Breast epithelium (tissue), 4 donors: Measurements from ENCODE around the gene DNM3. TPM values are rescaled to one million over a fixed set of nuclear protein-coding genes. Genes with fewer than 3 reads are reported as not detected.

Experiments used
- DNase-seq, 2 donors: peaks; one replicate each; pipeline ENCODE4 v3.0.0-alpha.2; 2019; ENCODE audit warnings: low spot score in 2 of 2
- H3K27ac ChIP-seq, 2 donors: fragments of 200-600 bp; sonication (generic) in 1 of 2; one replicate each; pipeline ENCODE4 v1.5.1; 2016 to 2019; ENCODE audit warnings: mild to moderate bottlenecking in 1 of 2
- H3K27me3 ChIP-seq, 2 donors: fragments of 200-600 bp; sonication (generic) in 1 of 2; one replicate each; pipeline versions ENCODE4 v1.5.1 to v1.6.0; 2017 to 2019; ENCODE audit warnings: control low read depth in 1 of 2, mild to moderate bottlenecking in 1 of 2
- H3K36me3 ChIP-seq: fragments of 200-600 bp; one replicate; pipeline ENCODE4 v1.5.1; 2019
- H3K4me1 ChIP-seq, 2 donors: fragments of 200-600 bp; sonication (generic); one replicate each; pipeline ENCODE4 v1.5.1; 2016 to 2019; ENCODE audit warnings: control low read depth in 1 of 2
- H3K4me3 ChIP-seq, 3 donors: fragments of 200-600 bp; sonication (generic); 1 replicate in 2 of 3; 2 replicates in 1 of 3; pipeline ENCODE4 v1.5.1; 2016 to 2019; ENCODE audit warnings: mild to moderate bottlenecking in 3 of 3, moderate library complexity in 2 of 3
- H3K9me3 ChIP-seq, 2 donors: fragments of 200-600 bp; sonication (generic) in 1 of 2; one replicate each; pipeline ENCODE4 v1.5.1; 2016 to 2019; ENCODE audit warnings: control low read depth in 1 of 2
- POLR2A ChIP-seq: fragments of 450-650 bp; IDR thresholded peaks from one replicate; pipeline ENCODE4 v1.6.1; 2016; ENCODE audit warnings: antibody characterized with exemption, mild to moderate bottlenecking, moderate library complexity
- POLR2AphosphoS5 ChIP-seq, 3 donors: sonication (generic); formaldehyde crosslinking; IDR thresholded peaks; one replicate each; pipeline ENCODE4 v1.6.1; 2017; ENCODE audit warnings: antibody characterized with exemption in 3 of 3
- intact Hi-C: fragments of 100-400 bp; cut with DNase I; formaldehyde crosslinking; loops from one replicate; pipeline ENCODE4 v1.15.1; 2023; ENCODE audit warnings: low total_unique reads
- total RNA-seq, 3 donors: library from RNA; depleted of rRNA; stranded (reverse); fragments of >200 nt; gene quantifications; one replicate each; pipeline ENCODE4 v1.1.0, GENCODE V29; 2016
- TF ChIP-seq, protein P1 (sequence below), 3 donors: fragments of 450-650 bp; IDR thresholded peaks; one replicate each; pipeline ENCODE4 v1.5.1; 2016 to 2017; ENCODE audit warnings: antibody characterized with exemption in 3 of 3, mild to moderate bottlenecking in 3 of 3, moderate library complexity in 3 of 3

Gene DNM3
- total RNA-seq, 3 donors from 2014 or later, result 5.1 to 7.5 (median 6.6) TPM

DNA sequence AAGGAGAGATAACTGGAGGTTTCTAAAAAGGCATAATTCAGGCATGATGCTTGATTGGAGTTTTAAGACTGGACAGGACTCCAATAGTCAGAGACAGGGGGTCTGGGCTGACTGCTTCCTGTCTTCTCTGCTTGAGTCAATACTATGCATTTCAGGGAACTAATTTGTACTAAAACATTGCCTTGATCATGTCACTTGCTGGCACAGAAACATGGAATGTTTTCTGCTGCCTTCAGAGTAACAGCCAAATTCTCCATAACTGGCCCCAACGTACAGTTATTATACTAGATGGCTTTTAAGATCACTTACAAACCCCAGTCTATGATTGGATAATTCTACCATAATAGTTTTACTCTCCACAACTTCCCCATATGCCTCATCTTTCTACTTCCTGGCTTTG lies 247.0 kb downstream of the DNM3 start:
- no peak for DNase-seq
- Histone ChIP-seq H3K9me3 (no peaks in the 10 kb centered on the region), H3K4me1 (no peaks in the 10 kb centered on the region), H3K4me3 (no peak overlapping the region), H3K27me3 (no peaks in the 10 kb centered on the region), H3K27ac (no peak overlapping the region), H3K36me3 (no peaks in the 10 kb centered on the region)
- TF ChIP-seq POLR2AphosphoS5 (IDR thresholded peaks at IDR 0.05), result no peak
- TF ChIP-seq POLR2A, result no peak
- TF ChIP-seq, protein P1, sequence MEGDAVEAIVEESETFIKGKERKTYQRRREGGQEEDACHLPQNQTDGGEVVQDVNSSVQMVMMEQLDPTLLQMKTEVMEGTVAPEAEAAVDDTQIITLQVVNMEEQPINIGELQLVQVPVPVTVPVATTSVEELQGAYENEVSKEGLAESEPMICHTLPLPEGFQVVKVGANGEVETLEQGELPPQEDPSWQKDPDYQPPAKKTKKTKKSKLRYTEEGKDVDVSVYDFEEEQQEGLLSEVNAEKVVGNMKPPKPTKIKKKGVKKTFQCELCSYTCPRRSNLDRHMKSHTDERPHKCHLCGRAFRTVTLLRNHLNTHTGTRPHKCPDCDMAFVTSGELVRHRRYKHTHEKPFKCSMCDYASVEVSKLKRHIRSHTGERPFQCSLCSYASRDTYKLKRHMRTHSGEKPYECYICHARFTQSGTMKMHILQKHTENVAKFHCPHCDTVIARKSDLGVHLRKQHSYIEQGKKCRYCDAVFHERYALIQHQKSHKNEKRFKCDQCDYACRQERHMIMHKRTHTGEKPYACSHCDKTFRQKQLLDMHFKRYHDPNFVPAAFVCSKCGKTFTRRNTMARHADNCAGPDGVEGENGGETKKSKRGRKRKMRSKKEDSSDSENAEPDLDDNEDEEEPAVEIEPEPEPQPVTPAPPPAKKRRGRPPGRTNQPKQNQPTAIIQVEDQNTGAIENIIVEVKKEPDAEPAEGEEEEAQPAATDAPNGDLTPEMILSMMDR (IDR thresholded peaks at IDR 0.05), result no peak
- intact Hi-C loops, result no loop called here

DNA sequence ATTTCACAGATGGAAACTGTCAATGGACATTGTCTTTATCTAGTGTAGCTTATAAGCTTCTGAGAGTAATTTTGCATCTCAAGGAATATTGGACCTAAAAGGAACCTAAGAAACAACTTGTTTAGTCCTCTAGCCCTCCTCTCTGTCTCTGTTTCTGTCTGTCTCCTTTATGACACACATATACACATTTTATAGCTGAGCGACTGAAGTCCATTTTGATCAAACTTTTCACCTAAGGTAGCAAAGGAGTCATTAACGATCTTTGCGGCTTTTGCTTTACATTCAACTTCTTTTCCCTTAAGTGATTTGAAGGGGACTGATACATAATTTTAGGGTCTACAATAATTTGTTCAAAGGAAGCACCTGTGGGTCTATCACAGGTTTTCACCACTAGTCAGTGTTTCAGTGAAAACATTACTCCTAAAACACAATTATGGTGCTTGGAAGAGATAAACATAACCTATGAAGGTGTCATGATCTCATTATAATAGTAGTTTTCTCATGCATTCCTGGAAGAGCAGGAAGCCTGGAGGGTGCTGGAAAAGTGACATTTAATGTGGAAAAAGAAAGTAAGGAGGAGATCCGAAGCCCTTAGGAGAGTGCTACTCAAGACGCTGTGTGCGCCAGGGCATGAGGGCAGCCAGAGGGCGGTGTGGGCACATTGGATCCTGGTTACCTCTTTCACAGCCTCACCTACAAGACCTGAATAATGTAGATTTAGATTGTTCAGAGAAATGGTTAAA lies 248.6 kb downstream of the DNM3 start:
- TF ChIP-seq, protein P1 (IDR thresholded peaks at IDR 0.05), result peak in 2 of 3 donors; percentile 45 to 47
- no peak for TF ChIP-seq POLR2A
- no peaks in the 10 kb centered on the region for H3K27me3 ChIP-seq
- no peaks in the 10 kb centered on the region for H3K9me3 ChIP-seq
- peak; percentile 33 to 59 for DNase-seq
- H3K36me3 ChIP-seq, result no peaks in the 10 kb centered on the region
- no peak overlapping the region for H3K4me3 ChIP-seq
- H3K4me1 ChIP-seq, result no peaks in the 10 kb centered on the region
- intact Hi-C loops, result no loop called here
- H3K27ac ChIP-seq, result no peak overlapping the region

DNA sequence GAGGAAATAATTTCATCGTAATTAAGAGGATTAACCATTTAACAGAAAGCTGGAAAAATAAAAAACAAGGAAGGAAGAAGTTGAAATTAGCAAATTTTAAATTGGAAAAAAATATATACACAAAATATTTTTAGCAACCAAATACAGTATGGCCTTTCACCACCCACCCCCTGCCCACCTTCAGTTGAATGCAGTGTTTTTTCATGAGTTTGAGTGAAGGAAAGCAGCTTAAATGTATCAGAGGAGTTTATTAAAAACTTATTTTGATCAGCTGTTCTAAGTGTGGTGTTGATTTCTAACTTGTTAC lies 249.2 kb downstream of the DNM3 start:
- intact Hi-C loops, result no loop called here
- Histone ChIP-seq H3K4me1 (no peaks in the 10 kb centered on the region), H3K9me3 (no peaks in the 10 kb centered on the region), H3K27me3 (no peaks in the 10 kb centered on the region), H3K4me3 (no peak overlapping the region), H3K36me3 (no peaks in the 10 kb centered on the region), H3K27ac (no peak overlapping the region)
- TF ChIP-seq, protein P1 (IDR thresholded peaks at IDR 0.05), result no peak
- TF ChIP-seq POLR2AphosphoS5 (IDR thresholded peaks at IDR 0.05), result no peak
- no peak for TF ChIP-seq POLR2A
- no peak for DNase-seq

DNA sequence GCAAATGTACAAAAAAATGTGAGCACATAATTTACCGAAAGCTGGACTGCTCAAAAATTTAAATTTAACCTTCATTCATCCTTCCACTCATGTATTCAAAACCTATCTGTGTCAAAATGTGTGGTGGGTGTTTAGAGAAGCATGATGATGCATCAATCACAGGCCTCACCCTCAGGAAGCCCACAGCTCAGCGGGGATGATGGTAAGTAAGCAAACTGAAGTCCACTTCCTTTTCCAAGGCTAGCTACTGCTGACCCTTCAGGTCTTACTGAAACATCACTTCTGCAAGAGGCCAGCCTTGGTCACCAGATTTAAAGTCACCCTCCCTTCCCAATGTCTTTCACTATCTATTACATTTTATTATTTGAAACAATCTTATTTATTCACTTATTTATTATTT lies 254.5 kb downstream of the DNM3 start:
- H3K27me3 ChIP-seq, result no peaks in the 10 kb centered on the region
- TF ChIP-seq, protein P1 (IDR thresholded peaks at IDR 0.05), result no peak
- no peak for TF ChIP-seq POLR2A
- TF ChIP-seq POLR2AphosphoS5 (IDR thresholded peaks at IDR 0.05), result no peak
- H3K4me1 ChIP-seq, result no peaks in the 10 kb centered on the region
- no peak overlapping the region for H3K4me3 ChIP-seq
- no peaks in the 10 kb centered on the region for H3K9me3 ChIP-seq
- no peak overlapping the region for H3K27ac ChIP-seq
- DNase-seq, result no peak
- no peaks in the 10 kb centered on the region for H3K36me3 ChIP-seq
- intact Hi-C loops, result no loop called here

DNA sequence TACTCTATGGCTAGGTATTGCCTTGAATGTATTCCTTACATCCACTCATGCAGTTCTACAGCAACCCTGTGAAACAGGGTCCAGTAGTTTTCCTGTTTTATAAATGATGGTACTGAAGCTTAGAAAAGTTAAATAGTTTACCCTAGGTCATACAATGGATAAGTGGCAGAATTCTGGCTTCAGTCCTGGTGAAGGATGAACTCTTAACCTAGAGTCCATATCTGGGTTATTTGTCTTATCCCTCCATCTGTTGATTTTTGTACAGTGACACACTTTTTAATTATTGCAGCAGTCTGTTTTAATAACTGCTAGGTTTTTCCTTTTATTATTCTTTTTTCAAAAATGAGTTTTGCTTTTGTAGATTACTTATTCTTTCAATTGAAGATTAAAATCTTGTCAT lies 263.9 kb downstream of the DNM3 start:
- Histone ChIP-seq H3K4me1 (no peaks in the 10 kb centered on the region), H3K27me3 (no peaks in the 10 kb centered on the region), H3K27ac (no peak overlapping the region), H3K36me3 (no peaks in the 10 kb centered on the region), H3K4me3 (no peak overlapping the region), H3K9me3 (no peaks in the 10 kb centered on the region)
- intact Hi-C loops, result no loop called here
- no peak for DNase-seq
- TF ChIP-seq, protein P1 (IDR thresholded peaks at IDR 0.05), result no peak
- TF ChIP-seq POLR2AphosphoS5 (IDR thresholded peaks at IDR 0.05) (no peak), POLR2A (no peak)
